SK-N-SH treated with all-trans-retinoic acid at 6 μM for 48 hours (cell line): Measurements from ENCODE around the gene APBA2.
"Not testable (repeated sequence)": the region's sequence is repeated elsewhere in the genome, so short reads cannot be mapped to it uniquely, and the experiment has no call there.

Source experiments
- ATAC-seq: fragments of 200-7000 bp; cut with Tn5 transposase; 3 replicates; pipeline ENCODE4 v1.9.1; 2020; ENCODE audit warnings: mild to moderate bottlenecking, moderate library complexity
- ARNTL ChIP-seq: fragments of 450-650 bp; formaldehyde crosslinking; IDR thresholded peaks from 2 replicates; pipeline ENCODE4 v1.5.0; 2020; ENCODE audit warnings: low read depth, mild to moderate bottlenecking, moderate library complexity, borderline replicate concordance
- BACH2 ChIP-seq: fragments of 250-450 bp; sonication (Bioruptor Pico); IDR thresholded peaks from 2 replicates; pipeline ENCODE4 v1.9.0; 2021; ENCODE audit warnings: mild to moderate bottlenecking, borderline replicate concordance
- CREB5 ChIP-seq: fragments of 250-450 bp; sonication (Bioruptor Pico); IDR thresholded peaks from 2 replicates; pipeline ENCODE4 v1.5.1; 2020; ENCODE audit warnings: low read depth, mild to moderate bottlenecking, moderate library complexity
- CSDC2 ChIP-seq: fragments of 250-450 bp; sonication (Bioruptor Pico); IDR thresholded peaks from 2 replicates; pipeline ENCODE4 v1.5.0; 2020; ENCODE audit warnings: mild to moderate bottlenecking, moderate library complexity
- CSRNP3 ChIP-seq: fragments of 250-450 bp; sonication (Bioruptor Pico); IDR thresholded peaks from 2 replicates; pipeline ENCODE4 v1.5.1; 2021; ENCODE audit warnings: mild to moderate bottlenecking, moderate library complexity
- ESRRG ChIP-seq: fragments of 250-450 bp; sonication (Bioruptor Pico); IDR thresholded peaks from 2 replicates; pipeline ENCODE4 v1.6.1; 2021; ENCODE audit warnings: mild to moderate bottlenecking
- ISL1 ChIP-seq: fragments of 250-450 bp; sonication (Bioruptor Pico); IDR thresholded peaks from 2 replicates; pipeline ENCODE4 v2.1.2; 2022; ENCODE audit warnings: mild to moderate bottlenecking, moderate library complexity
- OSR1 ChIP-seq: fragments of 250-450 bp; sonication (Bioruptor Pico); IDR thresholded peaks from 2 replicates; pipeline ENCODE4 v1.8.0; 2022; ENCODE audit warnings: moderate library complexity, mild to moderate bottlenecking, inconsistent platforms
- POU6F1 ChIP-seq: fragments of 250-450 bp; sonication (Bioruptor Pico); IDR thresholded peaks from 2 replicates; pipeline ENCODE4 v1.8.0; 2021; ENCODE audit warnings: low read depth, mild to moderate bottlenecking, moderate library complexity, borderline replicate concordance
- PPARA ChIP-seq: fragments of 250-450 bp; sonication (Bioruptor Pico); IDR thresholded peaks from 2 replicates; pipeline ENCODE4 v1.5.0; 2020; ENCODE audit warnings: mild to moderate bottlenecking, borderline replicate concordance
- RARB ChIP-seq: fragments of 250-450 bp; sonication (Bioruptor Pico); IDR thresholded peaks from 2 replicates; pipeline ENCODE4 v1.8.0; 2021; ENCODE audit warnings: mild to moderate bottlenecking, moderate library complexity
- SNAI2 ChIP-seq: fragments of 250-450 bp; sonication (Bioruptor Pico); IDR thresholded peaks from 2 replicates; pipeline ENCODE4 v1.5.0; 2020; ENCODE audit warnings: mild to moderate bottlenecking, moderate library complexity
- TCF4 ChIP-seq: fragments of 250-450 bp; sonication (Bioruptor Pico); IDR thresholded peaks from 2 replicates; pipeline ENCODE4 v1.8.0; 2021; ENCODE audit warnings: mild to moderate bottlenecking, moderate library complexity, borderline replicate concordance
- TOX ChIP-seq: fragments of 250-450 bp; sonication (Bioruptor Pico); IDR thresholded peaks from 2 replicates; pipeline ENCODE4 v1.8.0; 2021; ENCODE audit warnings: mild to moderate bottlenecking, moderate library complexity, borderline replicate concordance
- TSHZ2 ChIP-seq: fragments of 250-450 bp; sonication (Bioruptor Pico); IDR thresholded peaks from 2 replicates; pipeline ENCODE4 v1.5.0; 2020; ENCODE audit warnings: mild to moderate bottlenecking, moderate library complexity
- ZC3H10 ChIP-seq: fragments of 250-450 bp; sonication (Bioruptor Pico); IDR thresholded peaks from 2 replicates; pipeline ENCODE4 v1.5.1; 2021; ENCODE audit warnings: mild to moderate bottlenecking, moderate library complexity
- ZFP3 ChIP-seq: fragments of 250-450 bp; sonication (Bioruptor Pico); IDR thresholded peaks from 2 replicates; pipeline ENCODE4 v1.5.0; 2020; ENCODE audit warnings: mild to moderate bottlenecking, moderate library complexity
- ZFP30 ChIP-seq: fragments of 450-650 bp; formaldehyde crosslinking; IDR thresholded peaks from 2 replicates; pipeline ENCODE4 v1.5.0; 2022; ENCODE audit warnings: mild to moderate bottlenecking, moderate library complexity
- ZNF565 ChIP-seq: fragments of 450-650 bp; formaldehyde crosslinking; conservative IDR thresholded peaks from 2 replicates; pipeline ENCODE4 v1.5.0; 2020; ENCODE audit warnings: low read depth, mild to moderate bottlenecking, moderate library complexity
- ZNF70 ChIP-seq: fragments of 450-650 bp; formaldehyde crosslinking; IDR thresholded peaks from 2 replicates; pipeline ENCODE4 v1.5.0; 2020; ENCODE audit warnings: mild to moderate bottlenecking, moderate library complexity
- ZNF8 ChIP-seq: fragments of 450-650 bp; formaldehyde crosslinking; IDR thresholded peaks from 2 replicates; pipeline ENCODE4 v1.5.0; 2020; ENCODE audit warnings: mild to moderate bottlenecking, moderate library complexity

APBA2 gene

GRCh38 chr15:29028158-29028557 is 142.4 kb downstream of the APBA2 start:
- peak; percentile 75 for TF ChIP-seq ZNF8 (CRISPR knock-in tag)
- not testable (repeated sequence) for ATAC-seq

GRCh38 chr15:29029651-29030195 is 143.9 kb downstream of the APBA2 start:
- no peak for ATAC-seq
- TF ChIP-seq ZNF70 (CRISPR knock-in tag) (no peak), ZFP30 (CRISPR knock-in tag) (no peak), ZNF565 (CRISPR knock-in tag) (no peak), TCF4 (CRISPR knock-in tag) (no peak), ZFP3 (CRISPR knock-in tag) (no peak), BACH2 (CRISPR knock-in tag) (no peak), ZNF8 (CRISPR knock-in tag) (no peak)
- TF ChIP-seq, all 23 proteins: peak for 0

- no peak for ATAC-seq
- TF ChIP-seq ZNF70 (CRISPR knock-in tag) (no peak), TOX (CRISPR knock-in tag) (no peak), ZNF565 (CRISPR knock-in tag) (no peak), TCF4 (CRISPR knock-in tag) (no peak), ZFP30 (CRISPR knock-in tag) (no peak), ZC3H10 (CRISPR knock-in tag) (no peak), SNAI2 (CRISPR knock-in tag) (no peak), ARNTL (CRISPR knock-in tag) (no peak), CSDC2 (CRISPR knock-in tag) (no peak), ZFP3 (CRISPR knock-in tag) (no peak), CREB5 (CRISPR knock-in tag) (no peak), ZNF8 (CRISPR knock-in tag) (no peak), ESRRG (no peak)
- TF ChIP-seq, all 23 proteins: peak for 0
Measured at GRCh38 chr15:29031502-29032228, 145.9 kb downstream of the APBA2 start.

- ATAC-seq: no peak
- TF ChIP-seq SNAI2 (CRISPR knock-in tag) (no peak), BACH2 (CRISPR knock-in tag) (no peak)
Measured at GRCh38 chr15:29032229-29032625, 146.5 kb downstream of the APBA2 start.

- no peak for TF ChIP-seq ESRRG
- no peak for TF ChIP-seq TSHZ2
- no peak for TF ChIP-seq CSDC2 (CRISPR knock-in tag)
- no peak for TF ChIP-seq ZFP3 (CRISPR knock-in tag)
- no peak for TF ChIP-seq TOX (CRISPR knock-in tag)
- no peak for TF ChIP-seq SNAI2 (CRISPR knock-in tag)
- TF ChIP-seq POU6F1 (CRISPR knock-in tag): no peak
- no peak for TF ChIP-seq ISL1
- no peak for TF ChIP-seq ZNF8 (CRISPR knock-in tag)
- no peak for TF ChIP-seq TCF4 (CRISPR knock-in tag)
- TF ChIP-seq RARB (CRISPR knock-in tag): no peak
- TF ChIP-seq OSR1 (CRISPR knock-in tag): no peak
- TF ChIP-seq BACH2 (CRISPR knock-in tag): no peak
- TF ChIP-seq CSRNP3 (CRISPR knock-in tag): no peak
- TF ChIP-seq PPARA (CRISPR knock-in tag): no peak
- no peak for TF ChIP-seq CREB5 (CRISPR knock-in tag)
- no peak for TF ChIP-seq ZC3H10 (CRISPR knock-in tag)
- TF ChIP-seq ZNF70 (CRISPR knock-in tag): no peak
- TF ChIP-seq ARNTL (CRISPR knock-in tag): no peak
- no peak for ATAC-seq
Measured at GRCh38 chr15:29032751-29033150, 147.0 kb downstream of the APBA2 start.
